HG03432 (cell line): ENCODE data around the gene PKD1L1.
"Not testable (repeated sequence)": the region's sequence is repeated elsewhere in the genome, so short reads cannot be mapped to it uniquely, and the experiment has no call there.

Source experiments
- ATAC-seq: cut with Tn5 transposase; IDR thresholded peaks from one replicate; pipeline ENCODE4 v1.9.1; 2021; ENCODE audit warnings: mild to moderate bottlenecking, moderate library complexity; ENCODE audit not compliant: unreplicated experiment

The PKD1L1 gene

DNA sequence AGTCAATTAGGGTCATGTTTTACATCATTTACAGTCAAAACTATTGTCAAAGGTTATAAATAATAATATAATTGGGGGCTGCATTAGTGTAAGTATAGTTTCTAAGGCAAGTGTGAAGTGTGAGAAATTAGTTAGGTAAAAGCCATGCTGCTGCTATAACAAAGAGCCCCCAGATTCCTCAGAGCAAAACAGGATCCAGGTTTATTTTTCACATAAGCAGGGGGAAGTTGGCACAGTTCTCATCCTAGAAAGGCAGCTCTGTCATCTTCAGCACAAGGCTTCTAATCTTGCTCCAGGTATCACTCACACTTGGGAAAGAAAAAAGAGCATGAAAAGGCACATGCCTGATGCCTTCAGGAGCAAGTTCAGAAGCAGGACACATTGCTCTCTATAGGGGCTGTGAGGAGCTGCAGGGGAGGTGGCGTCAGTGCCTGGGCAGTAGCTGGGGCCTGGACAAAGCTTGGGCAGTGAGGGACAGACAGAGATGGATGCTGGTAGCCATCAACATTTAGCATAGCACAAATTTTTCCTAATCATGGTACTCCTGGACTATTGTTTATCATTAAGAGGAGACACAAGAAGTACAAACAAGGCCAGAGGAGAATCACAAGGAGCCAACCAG is 170.6 kb downstream of the PKD1L1 start:
- no peak for ATAC-seq

GRCh38 chr7:47776335-47776734 is 171.9 kb downstream of the PKD1L1 start:
- ATAC-seq = no peak

- no peak for ATAC-seq
These were observed 173.0 kb downstream of the PKD1L1 start for GRCh38 chr7:47775238-47775637.

- no peak for ATAC-seq
These were observed 175.8 kb downstream of the PKD1L1 start for GRCh38 chr7:47772492-47772891.

- ATAC-seq = no peak
These were observed 176.3 kb downstream of the PKD1L1 start for GRCh38 chr7:47771990-47772360.

DNA sequence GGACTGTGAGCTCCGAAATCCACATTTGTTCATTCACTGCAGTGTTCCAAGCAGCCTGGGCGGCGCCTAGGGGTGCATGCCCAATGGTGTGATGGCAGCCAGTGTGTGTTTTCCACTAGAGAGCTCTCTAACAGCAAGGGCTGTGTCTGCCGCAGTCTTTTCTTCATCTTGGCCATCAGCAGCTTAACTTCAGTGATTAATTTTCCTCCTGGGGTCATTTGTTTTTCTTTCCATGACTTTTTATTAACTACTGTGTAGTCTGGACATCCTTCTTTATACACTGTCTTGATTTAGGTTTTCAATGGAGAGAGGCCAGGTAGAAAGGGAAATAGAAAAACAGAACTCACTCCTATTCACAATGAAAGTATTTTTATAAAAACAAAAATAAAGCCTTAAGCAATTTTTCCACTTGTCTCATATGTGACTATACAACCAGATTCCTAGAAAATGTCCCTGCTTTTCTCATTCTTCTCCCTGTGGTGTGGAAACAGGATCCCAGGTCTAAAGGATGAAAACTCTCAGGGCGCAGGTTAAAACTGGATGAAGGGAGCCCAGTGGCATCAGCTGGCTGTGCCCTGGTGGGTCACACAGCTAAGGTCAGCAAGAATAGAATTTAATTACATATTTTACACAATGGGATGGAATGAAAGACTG is 176.8 kb downstream of the PKD1L1 start:
- ATAC-seq = no peak

GRCh38 chr7:47766126-47766525 is 182.1 kb downstream of the PKD1L1 start:
- no peak for ATAC-seq

GRCh38 chr7:47765373-47765979 is 182.8 kb downstream of the PKD1L1 start:
- no peak for ATAC-seq

DNA sequence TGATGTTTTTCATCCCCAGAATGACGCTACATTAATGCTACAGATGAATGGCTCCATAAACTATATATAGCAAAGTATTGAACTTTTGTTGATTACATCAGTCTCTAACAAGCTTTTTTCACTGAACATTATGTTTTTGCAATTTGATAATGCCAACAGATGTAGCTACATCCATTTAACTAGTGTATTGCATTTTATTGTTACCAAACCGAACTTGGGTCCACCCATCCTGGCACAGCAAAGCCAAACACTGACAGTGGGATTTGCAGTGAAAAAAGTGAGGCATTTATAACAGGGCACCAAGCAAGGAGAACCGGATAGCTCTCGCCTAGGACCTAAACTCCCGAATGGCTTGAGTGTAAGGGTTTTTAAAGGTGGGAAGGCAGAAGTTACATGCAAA is 183.5 kb downstream of the PKD1L1 start:
- ATAC-seq = no peak

GRCh38 chr7:47763063-47763974 is 184.9 kb downstream of the PKD1L1 start:
- no peak for ATAC-seq

GRCh38 chr7:47762746-47763062 is 185.6 kb downstream of the PKD1L1 start:
- ATAC-seq = no peak

DNA sequence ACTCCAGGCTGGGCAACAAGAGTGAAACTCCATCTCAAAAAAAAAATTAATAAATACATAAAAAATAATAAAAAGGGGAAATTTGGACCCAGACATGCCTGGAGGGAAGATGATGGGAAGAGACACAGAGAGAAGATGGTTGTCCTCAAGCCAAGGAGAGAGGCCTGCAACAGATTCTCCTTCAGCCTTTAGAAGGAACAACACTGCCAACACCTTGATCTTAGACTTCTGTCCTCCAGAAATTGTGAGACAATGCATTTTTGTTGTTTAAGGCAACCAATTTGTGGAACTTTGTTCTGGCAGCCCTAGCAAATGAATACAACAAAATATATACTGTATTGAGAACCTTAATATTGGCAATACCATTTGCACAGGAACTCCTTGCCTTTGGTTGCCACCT is 186.1 kb downstream of the PKD1L1 start:
- ATAC-seq = no peak

DNA sequence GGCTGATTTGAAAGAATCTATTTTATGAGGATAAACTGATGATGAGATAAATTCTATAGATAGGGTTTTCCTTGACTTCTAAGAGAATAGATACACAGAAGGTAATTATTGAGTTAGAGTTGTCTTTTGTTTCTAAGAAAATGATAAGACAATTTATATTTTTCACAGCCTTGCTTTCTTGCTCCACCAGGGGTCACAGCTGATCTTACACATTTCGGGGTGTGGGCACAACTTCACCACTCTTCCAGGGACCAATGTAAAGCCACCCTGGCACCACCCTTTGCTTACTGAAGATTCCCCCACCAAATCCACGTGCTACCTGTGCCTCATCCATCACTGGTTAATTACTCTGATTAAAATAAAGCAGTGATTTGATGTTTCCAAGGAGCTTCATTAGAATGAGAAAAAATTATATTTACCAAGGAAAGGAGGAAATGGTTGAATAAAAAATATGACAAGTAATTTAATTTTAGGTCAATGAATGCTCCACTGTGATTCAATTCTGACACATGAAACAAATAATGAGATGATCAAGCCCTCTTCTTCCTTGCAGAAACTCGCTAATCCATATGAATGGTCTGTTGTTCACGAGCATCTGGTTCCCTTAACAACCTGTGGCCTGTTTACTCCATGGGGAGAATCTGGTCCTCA is 189.1 kb downstream of the PKD1L1 start:
- ATAC-seq = no peak

GRCh38 chr7:47758546-47758945 is 189.7 kb downstream of the PKD1L1 start:
- ATAC-seq = no peak

GRCh38 chr7:47757921-47758411 is 190.3 kb downstream of the PKD1L1 start:
- ATAC-seq = no peak

DNA sequence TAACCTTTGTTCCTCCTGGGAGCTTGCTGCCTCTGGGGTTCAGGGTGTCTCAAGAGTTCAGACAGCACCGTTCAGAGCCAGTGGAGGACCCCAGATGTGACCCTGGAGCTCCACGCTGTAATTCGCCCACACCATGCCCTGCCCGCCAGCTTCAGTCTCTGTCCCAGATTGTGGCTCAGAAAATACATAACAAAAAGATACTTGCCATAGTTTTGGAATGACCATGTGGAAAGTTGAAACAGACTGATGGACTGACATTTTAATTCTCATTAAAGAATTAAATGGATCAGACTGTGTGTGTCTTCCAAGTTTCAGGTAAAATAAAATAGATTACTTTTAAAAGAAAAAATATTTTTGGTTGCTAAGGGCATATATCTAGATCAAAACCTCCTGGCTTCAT is 191.6 kb downstream of the PKD1L1 start:
- no peak for ATAC-seq

DNA sequence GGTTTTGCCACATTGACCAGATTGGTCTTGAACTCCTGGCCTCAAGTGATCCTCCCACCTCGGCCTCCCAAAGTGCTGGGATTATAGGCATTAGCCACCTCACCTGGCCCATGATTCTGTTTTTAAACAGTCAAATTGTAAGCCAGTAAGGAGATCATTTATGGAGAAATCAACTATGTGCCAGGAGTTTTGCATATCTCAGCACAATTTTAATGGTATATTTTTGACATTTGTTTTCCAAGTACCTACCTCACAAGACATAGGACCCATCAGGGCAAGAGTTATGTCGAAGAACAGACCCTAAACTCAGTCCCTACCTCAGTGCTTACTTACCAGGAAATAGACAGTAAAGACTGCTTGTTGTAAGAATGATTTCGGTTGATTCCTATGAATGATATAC is 193.0 kb downstream of the PKD1L1 start:
- ATAC-seq = no peak

- ATAC-seq = not testable (repeated sequence)
These were observed 196.5 kb downstream of the PKD1L1 start for GRCh38 chr7:47751724-47752123.

DNA sequence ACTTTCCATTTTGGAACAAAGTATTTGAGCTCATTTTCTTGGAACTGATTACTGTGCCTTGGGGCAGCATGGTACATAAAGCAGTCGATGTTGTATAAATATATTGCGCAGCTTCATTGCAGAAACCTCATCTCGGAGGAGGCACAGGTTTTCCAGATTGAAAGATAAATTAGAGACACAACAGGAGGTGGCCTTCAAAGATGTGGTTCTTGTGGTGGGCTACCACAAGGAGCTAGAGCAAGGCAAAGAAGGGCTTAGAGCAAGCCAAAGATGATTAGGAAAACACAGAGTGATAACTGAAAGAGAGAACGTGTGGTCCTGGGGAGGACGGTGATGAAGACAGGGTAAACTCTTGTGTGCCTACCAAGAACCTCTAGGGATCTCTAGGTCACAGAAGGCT is 197.2 kb downstream of the PKD1L1 start:
- no peak for ATAC-seq

DNA sequence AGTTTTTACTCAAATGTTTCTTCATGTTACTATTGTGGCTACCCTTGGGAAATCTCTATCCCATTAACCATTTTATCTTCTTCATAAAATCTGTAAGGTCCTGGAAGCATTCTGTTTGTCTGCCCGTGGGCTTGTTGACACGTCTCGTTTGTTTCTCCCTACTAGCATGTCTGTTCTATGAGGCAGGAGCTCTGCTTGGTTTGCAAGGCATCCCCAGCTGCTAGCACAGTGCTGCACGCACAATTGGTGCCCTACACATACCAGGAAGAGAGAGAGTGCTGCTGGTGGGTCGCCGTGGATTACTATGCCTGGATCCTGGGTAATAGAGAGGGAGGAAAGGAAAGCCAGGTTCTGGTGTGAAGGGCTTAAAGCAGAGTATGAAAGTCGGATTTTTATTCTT is 200.2 kb downstream of the PKD1L1 start:
- ATAC-seq = no peak

- no peak for ATAC-seq
These were observed 201.1 kb downstream of the PKD1L1 start for GRCh38 chr7:47747160-47747559.
